ENCODE results near the gene SLC29A1.
"Not testable (repeated sequence)": the region's sequence is repeated elsewhere in the genome, so short reads cannot be mapped to it uniquely, and the experiment has no call there.

The SLC29A1 gene

GRCh38 chr6:44223319-44224028, at the start of gene SLC29A1:
SLC29A1 (plus strand) TSS chr6:44223595; CDS start chr6:44227314, 3,719 bp downstream.
- peak; percentile 45 for DNase-seq

DNA sequence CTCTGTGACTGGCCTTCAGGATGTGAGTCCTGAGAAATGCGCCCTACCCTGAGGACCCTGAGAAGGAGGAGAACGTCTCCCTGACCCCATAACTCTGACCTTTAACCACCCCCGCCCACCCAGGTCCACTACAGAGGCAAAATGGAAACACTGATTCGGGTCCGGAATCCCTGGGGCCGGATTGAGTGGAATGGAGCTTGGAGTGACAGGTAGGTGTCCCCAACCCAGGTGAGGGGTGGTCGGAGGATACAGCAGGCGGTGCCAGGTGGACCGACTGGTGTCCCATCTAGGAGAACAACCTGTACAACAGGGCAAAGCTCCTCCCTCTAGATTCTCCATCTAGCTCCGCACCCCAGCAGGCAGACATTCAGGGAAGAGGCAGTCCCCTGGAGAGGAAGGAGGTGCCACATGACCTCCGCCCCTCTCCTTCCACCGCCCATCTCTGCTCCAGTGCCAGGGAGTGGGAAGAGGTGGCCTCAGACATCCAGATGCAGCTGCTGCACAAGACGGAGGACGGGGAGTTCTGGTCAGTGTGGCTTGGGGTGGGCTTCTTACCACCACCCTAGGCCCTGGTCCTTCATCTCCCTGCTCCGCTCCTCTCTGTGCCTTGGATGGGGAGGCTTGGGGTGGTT, 47.1 kb upstream of the SLC29A1 start:
- DNase-seq = no peak

DNA sequence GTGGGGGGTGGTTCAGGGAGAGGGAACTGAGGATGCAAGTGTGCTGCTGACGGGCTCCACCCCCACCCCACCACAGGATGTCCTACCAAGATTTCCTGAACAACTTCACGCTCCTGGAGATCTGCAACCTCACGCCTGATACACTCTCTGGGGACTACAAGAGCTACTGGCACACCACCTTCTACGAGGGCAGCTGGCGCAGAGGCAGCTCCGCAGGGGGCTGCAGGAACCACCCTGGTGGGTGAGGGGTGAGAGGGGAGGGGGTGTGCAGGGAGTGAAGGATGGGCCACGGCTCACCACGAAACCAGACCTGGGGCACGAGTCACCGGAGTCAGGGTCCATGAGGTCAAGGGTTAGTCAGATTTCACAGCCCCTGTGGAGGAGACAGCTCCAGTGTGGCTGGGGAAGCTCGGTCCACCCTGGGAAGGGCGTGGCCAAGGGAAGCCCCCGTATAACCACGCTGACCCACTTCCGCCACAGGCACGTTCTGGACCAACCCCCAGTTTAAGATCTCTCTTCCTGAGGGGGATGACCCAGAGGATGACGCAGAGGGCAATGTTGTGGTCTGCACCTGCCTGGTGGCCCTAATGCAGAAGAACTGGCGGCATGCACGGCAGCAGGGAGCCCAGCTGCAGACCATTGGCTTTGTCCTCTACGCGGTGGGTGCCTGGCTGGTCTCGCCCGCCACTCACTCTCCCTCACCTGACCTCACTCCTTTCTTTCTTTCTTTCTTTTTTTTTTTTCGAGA, 46.5 kb upstream of the SLC29A1 start:
- DNase-seq = no peak

DNA sequence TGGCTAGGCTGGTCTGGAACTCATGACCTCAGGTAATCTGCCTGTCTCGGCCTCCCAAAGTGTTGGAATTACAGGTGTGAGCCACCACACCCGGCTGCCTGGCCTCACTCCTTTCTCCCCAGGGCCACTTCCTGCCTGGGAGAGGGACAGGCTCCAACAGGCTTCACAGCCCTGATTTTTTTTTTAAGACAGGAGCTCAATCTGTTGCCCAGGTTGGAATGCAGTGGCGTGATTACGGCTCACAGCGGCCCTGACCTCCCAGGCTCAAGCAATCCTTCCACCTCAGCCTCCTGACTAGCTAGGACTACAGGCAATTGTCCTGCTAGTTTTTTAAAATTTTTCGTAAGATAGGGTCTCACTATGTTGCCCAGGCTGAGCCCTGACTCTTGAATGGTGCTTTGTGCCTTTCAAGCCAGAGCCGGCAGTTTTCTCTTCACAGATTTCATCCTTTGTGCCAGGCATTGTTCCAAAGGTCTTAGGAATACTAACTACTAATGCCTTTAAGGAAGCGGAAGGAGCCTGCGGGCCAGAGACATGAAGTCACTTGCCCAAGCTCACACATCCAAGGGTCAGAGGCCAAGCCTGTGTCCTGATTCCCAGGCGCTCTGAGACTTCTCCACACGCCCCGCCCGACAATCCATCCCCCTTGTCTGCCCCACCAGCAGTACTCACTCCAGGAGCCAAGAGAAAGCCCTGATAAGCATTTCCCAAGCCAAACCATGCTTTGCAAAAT, 45.5 kb upstream of the SLC29A1 start:
- no peak for DNase-seq

DNA sequence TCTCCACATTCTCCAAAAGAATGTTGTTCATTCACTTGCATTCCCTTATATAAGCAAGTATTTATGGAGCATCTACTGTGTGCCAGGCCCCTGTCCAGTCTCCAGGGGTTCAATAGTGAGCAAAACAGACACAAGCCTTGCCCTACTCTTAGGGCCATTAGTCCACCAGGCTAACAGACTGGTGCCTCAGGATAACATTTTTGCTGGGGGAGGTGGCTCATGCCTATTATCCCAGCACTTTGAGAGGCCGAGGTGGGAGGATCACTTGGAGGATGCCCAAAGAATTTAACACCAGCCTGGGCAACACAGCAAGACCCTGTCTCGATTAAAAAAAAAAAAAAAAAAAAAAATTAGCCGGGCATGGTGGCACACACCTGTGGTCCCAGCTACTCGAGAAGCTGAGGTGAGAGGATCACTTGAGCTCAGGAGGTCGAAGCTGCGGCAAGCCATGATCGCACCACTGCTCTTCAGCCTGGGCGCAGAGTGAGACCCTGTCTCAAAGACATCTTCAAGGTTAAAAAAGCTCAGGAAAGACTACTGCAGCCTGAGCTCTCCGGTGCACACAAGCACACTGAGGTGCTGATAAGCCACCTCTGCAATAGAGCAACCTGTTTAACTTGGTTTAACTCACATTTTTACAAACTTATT, 44.8 kb upstream of the SLC29A1 start:
- no peak for DNase-seq

DNA sequence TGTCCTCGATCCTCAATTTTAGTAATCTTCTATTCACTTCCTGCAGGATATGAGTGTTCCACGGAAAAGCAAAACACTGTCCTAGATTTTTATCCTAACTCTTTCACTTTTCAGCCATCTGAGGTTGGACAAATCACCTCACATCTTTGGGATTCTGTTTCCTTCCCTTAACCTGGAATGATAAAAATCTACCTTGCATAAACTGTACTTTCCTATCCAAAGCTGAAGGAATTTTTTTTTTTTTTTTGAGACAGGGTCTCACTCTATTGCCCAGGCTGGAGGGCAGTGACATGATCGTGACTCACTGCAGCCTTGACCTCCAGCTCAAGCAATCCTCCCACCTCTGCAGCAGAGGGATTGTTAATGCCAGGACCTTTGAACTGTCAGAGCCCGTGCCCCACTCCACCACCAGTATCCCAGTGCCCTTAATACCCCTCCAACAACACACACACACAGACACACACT, 44.3 kb upstream of the SLC29A1 start:
- DNase-seq = no peak

DNA sequence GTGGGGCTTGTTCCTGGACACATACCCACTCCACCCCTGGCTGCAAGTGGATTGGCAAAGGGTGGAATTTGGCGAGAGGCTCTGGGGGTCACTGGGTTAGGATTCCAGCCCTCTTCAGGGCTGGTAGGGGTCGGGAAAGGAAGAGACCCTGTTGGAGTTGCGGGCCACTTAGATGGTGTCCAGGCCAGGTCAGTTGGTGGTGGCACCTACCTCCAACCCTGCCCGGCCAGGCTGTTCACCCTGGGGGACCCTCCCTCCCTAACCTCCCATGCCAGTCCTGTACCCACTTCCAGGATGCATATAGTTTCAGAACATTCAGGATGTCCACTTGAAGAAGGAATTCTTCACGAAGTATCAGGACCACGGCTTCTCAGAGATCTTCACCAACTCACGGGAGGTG, 43.7 kb upstream of the SLC29A1 start:
- no peak for DNase-seq

DNA sequence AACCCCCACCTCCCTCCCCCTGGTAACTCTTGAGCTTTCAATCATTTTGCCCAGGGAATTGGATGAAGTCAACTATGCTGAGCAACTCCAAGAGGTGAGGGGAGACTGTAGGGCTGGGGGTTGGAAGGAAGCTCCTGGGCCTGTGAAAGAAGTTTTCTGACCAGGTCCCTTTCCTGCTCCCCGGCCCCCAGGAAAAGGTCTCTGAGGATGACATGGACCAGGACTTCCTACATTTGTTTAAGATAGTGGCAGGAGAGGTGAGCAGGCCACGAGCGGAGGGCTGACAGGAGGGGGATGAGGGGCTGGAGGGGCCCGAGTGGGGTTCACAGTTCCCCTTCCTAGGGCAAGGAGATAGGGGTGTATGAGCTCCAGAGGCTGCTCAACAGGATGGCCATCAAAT, 43.0 kb upstream of the SLC29A1 start:
- DNase-seq = no peak

DNA sequence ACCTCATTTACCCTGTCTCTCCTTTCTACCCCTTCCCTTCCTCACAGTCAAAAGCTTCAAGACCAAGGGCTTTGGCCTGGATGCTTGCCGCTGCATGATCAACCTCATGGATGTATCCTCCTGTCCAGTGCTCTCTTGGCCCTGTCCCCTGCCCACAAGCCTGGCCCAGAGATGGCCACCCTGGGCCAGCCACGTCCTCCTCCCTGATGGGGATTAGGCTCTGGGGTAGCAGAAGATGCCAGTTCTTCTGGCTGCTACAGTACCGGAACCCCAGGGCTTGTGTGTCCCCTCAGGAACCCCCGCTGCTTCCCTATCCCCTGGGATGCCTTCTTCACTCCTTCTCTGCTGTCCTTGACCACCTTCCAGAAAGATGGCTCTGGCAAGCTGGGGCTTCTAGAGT, 42.5 kb upstream of the SLC29A1 start:
- no peak for DNase-seq

GRCh38 chr6:44181784-44182183, 41.6 kb upstream of the SLC29A1 start:
- not testable (repeated sequence) for DNase-seq

DNA sequence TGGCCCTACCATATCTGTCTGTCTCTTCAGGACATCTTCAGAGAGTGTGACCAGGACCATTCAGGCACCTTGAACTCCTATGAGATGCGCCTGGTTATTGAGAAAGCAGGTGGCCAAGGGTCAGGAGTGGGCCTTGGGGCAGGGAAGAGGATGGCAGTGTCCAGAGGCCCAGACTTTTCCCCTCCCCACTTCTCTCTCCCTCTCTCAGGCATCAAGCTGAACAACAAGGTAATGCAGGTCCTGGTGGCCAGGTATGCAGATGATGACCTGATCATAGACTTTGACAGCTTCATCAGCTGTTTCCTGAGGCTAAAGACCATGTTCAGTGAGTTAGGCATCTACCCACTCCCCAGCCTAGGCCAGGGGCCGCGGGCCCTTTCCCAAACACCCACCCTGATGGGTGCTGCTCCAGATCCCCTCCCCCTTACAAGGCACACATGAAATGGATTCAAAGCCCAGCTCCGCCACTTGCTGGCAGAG, 40.4 kb upstream of the SLC29A1 start:
- DNase-seq = no peak

- no peak for DNase-seq
These were observed 39.6 kb upstream of the SLC29A1 start for GRCh38 chr6:44183783-44184182.

DNA sequence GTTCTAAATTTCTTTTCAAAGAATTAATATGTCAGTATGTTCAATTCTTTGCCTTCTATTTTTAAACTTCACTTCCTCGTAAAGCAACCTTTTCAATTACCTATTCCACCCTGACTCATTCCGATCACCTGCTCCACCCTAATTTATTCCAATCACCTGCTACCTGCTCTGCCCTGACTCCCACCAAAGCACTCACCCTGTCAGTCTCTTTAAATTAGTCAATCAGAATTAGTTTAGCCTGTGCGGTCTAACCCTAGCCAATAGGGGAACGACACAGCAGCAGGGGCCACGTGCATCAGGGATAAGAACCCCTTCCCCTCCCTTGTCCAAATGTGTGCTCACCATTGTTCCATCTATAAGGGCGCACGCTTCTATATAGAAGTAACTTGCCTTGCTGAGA, 38.0 kb upstream of the SLC29A1 start:
- not testable (repeated sequence) for DNase-seq

- no peak for DNase-seq
These were observed 37.3 kb upstream of the SLC29A1 start for GRCh38 chr6:44185953-44186634.

DNA sequence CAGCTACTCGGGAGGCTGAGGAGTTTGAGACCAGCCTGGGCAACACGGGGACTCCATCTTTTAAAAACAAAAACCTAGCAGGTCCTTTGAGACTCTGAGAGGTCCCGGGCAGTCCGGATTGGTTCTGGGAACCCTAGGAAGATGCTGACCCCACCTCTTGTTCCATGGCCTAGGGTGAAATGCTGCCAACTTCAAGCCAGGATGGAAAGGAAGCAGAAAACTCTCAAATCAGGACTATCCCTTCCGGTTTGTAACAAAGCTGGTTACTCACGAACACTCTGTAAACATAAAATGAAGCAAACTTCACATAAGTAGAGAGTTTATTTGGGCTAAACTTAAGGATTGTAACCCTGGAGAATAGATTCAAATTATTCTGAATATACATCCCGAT, 36.8 kb upstream of the SLC29A1 start:
- DNase-seq = no peak

DNA sequence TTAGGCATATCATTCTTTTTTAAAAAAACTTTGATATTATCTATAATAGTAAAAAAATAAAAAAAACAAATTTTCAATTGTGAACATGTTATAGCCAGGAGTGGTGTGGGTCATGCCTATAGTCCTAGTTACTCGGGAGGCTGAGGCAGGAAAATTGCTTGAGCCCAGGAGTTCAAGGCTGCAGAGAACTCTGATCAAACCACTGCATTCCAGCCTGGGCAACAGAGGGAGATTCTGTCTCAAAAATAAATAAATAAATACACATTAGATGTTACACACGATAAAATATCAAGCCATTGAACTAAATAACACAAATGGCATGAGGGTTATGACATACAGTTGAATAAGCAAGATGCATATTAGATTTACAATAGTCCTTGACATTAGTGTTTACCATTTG, 34.6 kb upstream of the SLC29A1 start:
- DNase-seq = no peak

GRCh38 chr6:44189257-44189656, 34.1 kb upstream of the SLC29A1 start:
- no peak for DNase-seq

- DNase-seq = no peak
These were observed 32.7 kb upstream of the SLC29A1 start for GRCh38 chr6:44190715-44191114.

DNA sequence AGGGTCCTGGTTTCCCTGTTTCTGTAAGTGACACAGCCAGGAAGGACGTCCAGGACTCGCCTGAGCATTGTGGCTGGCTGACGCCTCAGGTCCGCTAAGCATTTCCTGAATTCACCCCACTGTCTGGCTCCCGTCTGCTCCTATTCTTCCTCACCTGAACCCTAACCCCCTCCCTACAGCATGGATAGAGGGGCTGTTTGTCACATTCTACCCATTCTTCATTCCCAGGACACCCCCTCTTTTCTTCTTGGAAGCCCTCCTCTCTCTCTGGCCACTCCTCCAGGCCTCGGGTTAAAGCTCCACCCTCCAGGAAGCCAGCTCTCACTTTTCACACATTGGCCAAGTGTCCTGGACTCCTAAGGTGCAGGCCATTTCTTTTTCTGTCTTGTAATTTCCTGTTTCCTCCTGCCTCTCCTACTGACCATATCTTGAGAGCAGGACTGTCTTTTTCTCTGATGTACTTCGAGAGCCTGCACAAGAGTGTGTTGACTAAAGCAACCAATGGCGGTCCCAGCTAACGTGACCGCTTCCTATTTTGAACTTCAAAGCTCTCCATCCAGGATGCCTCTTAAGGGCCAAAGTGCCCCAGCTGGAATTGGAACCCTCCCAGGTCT, 30.9 kb upstream of the SLC29A1 start:
- no peak for DNase-seq

- no peak for DNase-seq
These were observed 30.0 kb upstream of the SLC29A1 start for GRCh38 chr6:44193307-44193910.

DNA sequence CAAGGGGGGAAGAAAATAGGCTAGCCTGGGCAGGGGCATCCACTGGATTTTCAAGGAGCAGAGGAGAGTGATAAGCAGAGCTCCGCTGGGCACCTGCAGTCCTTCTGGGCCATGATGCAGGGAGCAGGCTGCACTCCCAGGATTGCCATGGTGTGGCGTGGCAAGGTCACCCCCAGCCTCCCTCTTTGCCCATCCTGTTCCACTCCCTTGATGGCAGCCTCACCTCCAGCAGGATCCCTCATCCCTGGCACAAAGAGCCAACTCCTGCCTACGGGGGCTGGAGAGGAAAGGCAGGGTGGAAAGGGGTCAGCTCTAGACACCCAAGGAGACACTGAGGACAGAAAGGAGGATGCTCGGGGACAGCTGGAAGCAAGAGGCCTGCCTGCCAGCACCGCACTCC, 29.1 kb upstream of the SLC29A1 start:
- no peak for DNase-seq
